Renal cortex interstitium (tissue), 11 donors: ENCODE results near the gene CBY2. TPM values are rescaled to one million over a fixed set of nuclear protein-coding genes. Genes with fewer than 3 reads are reported as not detected.

ENCODE experiments used
- DNase-seq, 11 donors: peaks; one replicate each; pipeline ENCODE4 v3.0.0-alpha.2; 2013; ENCODE audit warnings: low read depth in 9 of 11, low spot score in 4 of 11; ENCODE audit errors: extremely low read depth in 1 of 11
- polyA plus RNA-seq, 3 donors: library from polyadenylated mRNA; unstranded; fragments of 120-200 nt; gene quantifications; one replicate each; pipeline ENCODE4 v1.2.1, GENCODE V29; 2013; ENCODE audit not compliant: insufficient read length in 3 of 3

CBY2 gene
- polyA plus RNA-seq, 3 donors, result 0.45 to 1.4 (median 0.82) TPM

DNA sequence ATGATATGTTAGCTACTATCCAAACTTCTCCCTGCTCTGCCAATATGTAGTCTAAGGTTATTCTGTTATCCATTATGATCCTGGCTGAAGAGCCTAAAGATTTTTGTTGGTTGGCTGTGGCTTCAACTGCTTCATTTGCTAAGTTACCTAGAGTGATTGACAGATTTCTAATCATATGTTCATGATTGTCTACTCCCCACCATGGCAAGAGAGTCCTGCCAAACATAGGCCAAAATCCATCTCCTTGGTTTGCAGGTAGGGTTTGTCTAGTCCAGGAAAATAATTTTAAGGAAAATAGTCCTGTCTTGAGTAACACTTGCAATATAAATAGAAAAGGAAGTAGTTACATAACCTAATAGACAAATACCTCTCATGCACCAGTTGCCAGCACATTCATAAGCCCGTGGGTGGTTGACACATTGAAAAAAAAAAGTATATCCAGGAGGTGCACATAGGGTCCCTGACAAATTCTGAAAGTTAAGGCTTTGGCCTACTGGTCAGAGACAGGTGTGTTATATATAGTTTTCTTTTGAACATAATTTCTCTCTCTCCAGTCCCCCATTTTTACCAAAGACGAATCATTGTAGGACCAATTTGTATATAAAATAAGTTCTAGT is 5.4 kb upstream of the CBY2 start:
- no peak for DNase-seq

DNA sequence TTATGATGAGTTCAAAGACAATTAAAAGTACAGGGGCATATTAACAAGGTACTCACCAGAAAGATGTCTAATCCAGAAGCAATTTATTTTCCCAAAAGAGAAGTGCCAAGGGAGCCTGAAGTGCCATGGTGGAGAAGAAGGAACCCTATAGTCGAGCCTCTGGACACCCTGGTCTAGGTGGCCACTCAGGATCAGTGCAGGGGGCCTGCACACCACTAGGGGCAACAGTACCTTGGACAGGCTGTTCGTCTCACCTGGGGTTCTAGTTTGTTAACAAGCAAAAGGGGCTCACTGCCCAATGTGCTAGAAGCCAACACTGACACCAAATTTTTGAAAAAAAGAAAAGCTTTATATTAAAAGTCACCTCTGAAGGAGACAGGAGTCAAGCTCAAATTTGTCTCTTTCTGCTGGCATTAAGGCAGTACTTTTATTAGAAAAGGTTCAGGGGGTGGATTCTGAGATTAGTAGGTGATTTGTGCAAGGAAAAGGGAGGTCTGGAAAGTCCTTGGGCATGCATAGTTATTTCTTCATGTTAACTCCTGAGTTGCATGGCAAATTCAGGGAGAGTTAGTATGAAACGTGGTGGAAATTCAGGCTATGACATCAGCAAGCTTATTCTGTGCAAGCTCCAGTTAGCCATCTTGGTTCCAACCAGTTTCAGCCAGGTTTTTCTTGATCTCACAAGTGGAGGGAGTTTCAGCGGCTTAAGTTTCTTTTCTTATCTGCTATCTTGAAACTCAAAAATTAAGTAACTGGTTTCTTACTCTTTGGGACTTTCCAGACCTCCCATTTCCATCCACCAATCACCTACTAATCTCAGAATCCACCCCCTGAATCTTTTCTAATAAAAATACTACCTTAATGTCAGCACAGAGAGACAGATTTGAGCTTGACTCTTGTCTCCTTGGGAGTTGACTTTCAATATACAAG is 884 bp upstream of the CBY2 start:
- no peak for DNase-seq

DNA sequence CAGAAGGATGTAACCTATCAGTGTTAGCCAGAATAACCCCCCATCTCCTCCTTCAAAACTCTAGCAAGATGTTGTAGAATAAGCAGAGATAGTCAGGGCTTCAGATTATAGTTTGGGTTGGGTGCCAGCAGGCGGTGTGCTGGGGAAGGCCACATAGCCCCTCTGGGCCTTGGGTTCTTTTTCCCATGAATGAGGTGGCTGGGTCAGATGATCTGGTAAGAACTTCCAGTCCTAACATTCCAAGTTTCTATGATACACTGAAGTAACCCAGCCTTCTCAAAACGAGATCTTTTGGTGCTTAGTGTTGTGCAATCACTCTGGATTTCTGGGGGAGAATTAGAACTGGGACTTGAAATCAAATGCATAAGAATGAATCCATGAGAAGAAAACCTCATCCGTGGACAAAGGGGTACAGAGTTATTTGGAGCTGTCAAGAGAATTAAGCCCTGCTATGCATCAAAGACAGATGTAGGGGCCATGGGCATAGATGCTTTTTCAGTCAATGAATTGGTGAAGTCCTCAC is 810 bp downstream of the CBY2 start:
- DNase-seq, result no peak

DNA sequence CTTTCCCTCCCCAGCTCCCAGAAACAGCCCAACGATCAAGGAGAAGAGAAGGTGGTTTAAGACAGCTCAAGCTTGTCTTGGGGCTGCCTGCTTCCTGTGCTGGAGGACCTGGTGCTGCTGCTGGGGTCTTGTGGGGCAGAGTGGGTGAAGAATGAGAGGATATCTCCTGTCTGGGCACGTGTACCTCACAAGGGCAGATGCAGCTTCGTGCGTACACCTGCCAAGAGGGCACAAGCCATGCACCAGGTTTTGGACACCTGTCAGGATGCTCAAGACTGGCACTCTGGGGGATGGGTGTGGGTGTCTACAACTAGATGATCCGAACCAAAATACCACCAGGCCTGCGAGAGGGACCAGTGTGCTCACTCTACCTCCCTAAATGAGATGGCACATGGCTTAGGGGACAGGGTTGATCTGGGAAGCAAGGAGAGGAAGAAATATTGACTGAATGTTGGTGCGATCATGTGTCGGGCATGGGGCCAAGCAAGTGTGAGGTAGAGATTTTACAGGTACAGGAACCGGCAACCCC is 2.2 kb downstream of the CBY2 start:
- DNase-seq, result no peak

DNA sequence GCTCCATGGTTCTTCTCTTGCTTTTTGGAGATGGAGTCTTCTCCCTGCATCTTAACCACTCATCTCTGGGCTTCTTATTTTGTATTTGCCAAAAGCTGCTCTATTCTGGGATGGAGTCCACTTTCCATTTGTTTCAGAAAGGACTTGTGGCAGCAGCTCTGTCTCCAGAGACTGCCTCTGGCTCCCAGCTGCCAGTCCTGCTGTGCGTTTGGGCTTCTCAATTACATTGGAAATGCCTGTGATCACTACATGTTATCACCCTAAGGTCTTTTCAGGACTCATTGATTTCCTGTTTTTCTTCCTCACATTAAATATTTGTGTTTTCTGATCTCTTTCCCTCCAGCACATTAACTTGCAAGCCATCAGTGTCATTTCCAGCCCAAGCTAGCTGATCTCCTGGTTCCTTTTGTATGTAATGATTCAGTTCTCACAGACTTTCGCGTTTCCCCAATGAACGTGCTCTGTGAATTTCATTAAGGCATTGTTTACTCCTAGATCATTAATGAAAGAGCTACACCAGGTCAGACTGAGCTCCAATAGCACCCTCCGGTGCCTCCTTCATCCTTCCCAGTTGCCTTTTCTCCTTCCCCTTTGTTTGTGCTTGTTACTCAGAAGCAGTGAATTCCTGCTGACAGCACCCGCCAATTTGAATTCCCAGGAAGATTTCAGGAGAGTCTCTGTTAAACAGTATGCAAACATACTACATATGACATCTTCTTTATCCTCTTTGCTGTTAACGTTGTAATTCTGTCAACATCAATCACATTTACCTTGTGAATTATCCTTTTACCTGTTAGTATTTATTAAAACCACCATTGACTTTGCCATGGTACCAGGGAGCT is 3.0 kb downstream of the CBY2 start:
- no peak for DNase-seq

DNA sequence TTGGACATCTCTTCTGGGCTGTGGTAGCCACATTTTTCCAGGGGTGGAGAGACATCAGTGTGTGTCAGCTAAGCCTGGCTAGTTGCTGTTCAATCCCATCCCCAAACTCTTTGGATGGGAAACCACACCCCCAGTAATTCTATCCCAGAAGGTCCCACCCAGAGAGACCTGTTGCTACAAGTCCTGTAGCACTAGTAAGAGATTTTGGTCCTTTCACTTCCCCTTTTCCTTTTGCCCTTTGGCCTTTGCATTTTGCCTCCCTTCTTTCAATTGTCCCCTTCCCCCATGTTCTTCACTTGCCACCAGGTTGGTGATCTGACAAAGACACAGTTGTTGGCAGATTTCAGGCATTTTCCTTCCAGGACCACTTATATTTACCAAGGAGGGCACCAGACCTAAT is 3.8 kb downstream of the CBY2 start:
- no peak for DNase-seq

DNA sequence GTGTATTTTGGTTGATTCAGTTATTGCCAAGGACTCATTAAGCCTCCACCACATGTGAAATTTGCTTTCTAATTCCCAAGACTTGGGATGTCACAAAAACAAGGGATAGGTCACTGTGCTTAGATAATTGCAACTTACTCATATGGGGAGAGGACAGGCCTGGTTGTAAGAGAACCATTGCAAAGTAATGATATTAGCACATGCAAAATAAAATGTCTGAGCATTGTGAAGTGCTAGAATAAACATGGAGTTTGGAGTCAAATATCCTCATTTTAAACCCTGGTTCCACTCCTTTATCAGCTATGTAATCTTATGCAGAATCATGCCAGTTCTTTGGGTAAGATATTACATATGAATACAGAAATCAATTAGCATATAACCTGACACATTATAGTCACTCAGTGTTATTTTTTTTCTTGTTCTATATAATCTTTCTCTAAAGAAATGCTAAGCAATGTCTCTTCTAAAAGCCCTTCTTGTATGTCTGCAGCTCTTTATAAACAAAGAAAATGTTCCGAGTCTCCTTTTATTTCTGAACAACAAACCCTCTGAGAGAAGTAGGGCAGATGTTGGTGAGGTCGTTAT is 5.5 kb downstream of the CBY2 start:
- DNase-seq, result no peak

DNA sequence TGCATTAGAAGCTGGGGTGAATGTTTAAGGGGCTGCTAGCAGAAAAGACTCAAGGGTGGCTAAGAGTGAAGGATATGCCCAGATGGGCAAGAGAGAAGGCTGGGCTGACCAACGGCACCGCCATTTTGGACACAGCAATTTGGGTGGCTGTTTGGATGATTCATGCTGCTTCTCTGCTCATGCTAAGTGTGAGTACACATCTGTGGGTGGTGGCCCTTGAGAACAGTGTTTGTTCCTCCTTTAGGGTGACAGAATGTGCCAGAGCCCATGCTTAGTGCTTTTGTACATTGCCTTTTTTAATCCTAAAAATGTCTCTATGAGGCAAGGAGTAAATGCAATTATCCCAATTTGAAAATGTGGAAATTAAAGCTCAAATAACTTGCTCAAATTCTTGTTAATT is 9.8 kb downstream of the CBY2 start:
- no peak for DNase-seq

DNA sequence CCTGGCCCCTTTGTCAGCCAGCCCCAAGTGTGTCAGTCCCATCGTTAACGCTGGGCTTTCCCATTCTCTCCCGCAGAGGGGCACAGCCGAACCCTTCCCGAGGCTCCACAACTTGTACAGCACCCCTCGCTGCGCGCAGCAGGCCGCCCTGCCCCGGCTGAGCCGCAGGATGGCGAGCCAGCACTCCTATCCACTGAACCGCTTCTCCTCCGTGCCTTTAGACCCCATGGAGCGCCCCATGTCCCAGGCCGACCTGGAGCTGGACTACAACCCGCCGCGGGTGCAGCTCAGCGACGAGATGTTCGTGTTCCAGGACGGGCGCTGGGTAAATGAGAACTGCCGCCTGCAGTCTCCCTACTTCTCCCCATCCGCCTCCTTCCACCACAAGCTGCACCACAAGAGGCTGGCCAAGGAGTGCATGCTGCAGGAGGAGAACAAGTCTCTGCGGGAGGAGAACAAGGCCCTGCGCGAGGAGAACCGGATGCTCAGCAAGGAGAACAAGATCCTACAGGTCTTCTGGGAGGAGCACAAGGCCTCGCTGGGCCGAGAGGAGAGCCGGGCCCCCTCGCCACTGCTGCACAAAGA is 11.1 kb downstream of the CBY2 start:
- no peak for DNase-seq

DNA sequence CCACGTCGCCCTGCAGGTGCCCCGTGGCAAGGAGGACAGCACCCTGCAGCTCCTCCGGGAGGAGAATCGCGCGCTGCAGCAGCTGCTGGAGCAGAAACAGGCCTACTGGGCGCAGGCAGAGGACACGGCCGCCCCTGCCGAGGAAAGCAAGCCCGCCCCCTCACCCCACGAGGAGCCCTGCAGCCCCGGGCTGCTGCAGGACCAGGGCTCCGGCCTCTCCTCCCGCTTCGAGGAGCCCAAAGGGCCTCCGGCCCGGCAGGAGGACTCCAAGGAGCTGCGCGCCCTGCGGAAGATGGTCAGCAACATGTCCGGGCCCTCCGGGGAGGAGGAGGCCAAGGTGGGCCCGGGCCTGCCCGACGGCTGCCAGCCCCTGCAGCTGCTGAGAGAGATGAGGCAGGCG is 11.6 kb downstream of the CBY2 start:
- no peak for DNase-seq

DNA sequence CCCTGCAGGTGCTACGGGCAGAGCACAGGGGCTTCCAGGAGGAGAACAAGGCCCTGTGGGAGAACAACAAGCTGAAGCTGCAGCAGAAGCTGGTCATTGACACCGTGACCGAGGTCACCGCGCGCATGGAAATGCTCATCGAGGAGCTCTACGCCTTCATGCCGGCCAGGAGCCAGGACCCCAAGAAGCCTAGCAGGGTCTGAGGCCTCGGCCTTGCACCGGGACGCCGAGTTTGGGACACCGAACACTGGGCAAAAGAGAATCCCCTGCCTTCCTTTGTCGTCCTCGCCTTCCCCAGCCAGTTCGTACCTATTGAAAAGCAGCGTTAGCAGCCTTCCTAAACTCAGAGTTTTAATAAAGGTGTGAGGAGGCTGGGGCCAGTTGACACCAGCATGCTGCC is 12.1 kb downstream of the CBY2 start:
- no peak for DNase-seq

DNA sequence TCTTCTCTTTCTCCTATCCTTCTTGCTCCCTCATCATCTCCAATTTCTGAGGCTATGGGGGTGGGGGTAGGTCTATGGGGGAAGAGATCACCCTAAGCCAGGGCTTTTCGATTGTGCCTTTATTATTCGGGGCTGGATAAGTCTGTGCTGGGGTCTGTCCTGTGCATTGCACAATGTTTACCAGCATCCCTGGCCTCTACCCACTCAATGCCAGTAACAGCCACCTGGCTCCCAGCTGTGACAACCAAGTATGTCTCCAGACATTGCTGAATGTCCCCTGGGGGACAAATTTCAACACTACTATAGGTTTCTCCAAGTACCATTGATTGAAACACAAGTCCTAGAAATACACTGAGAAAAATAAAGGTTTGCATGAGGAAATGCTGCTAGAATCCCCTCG is 13.2 kb downstream of the CBY2 start:
- DNase-seq, result no peak

DNA sequence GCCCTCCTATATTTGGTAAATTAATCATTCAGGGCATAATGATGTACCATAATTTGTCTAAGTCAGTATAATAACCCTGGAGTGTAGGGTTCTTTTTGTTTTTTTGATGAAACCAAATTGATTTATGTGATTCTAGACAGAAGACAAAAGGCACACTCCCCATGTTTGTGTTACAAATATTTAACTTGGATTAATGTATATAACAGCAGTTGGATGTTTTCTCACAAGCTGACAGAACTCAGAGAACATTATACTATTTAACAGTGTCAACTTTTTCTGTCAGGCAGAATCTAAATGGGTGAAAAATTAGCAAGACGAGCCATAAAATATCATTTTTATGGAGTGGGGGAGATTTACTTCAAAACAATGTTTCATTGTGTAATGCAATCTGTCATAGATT is 15.2 kb downstream of the CBY2 start:
- DNase-seq, result peak in 4 of 11 donors; percentile 30 to 50 (median 34)

DNA sequence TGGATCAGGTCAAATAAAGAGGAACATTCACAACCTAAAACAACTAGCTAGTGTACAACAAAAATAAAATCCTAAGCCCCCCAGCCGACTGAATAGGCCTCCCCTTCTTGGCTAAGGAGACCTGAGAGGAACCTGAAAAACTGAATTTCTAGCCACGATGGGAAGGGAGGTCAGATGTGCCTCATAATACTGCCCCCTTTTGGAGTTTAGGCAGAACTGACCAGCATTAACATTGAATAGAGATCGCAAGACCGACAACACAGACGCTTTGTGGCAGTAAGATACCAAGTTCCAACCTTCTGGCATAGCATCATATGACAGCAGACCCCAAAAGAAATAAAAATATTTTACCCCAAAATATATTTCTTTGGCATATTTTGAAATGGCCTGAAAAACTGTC is 15.9 kb downstream of the CBY2 start:
- DNase-seq, result no peak

DNA sequence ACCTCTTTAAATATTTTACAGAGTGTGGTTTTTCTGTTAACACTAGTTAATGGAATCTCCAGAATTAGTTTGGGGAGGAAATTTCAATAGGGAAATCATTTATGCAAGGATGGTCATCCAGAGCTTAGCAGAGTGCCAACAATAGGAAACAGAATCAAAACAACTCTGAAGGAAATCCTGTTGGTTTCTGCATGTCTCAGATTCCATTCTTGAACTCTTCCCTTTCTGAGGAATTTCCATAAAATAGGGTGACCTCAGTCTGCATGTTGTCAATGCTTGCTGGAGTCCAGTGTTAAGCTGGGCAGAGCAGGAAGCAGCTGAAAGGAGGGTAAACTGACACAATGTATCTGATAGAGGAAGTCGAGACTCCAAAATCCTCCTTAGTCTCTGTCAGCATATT is 16.9 kb downstream of the CBY2 start:
- DNase-seq, result no peak

DNA sequence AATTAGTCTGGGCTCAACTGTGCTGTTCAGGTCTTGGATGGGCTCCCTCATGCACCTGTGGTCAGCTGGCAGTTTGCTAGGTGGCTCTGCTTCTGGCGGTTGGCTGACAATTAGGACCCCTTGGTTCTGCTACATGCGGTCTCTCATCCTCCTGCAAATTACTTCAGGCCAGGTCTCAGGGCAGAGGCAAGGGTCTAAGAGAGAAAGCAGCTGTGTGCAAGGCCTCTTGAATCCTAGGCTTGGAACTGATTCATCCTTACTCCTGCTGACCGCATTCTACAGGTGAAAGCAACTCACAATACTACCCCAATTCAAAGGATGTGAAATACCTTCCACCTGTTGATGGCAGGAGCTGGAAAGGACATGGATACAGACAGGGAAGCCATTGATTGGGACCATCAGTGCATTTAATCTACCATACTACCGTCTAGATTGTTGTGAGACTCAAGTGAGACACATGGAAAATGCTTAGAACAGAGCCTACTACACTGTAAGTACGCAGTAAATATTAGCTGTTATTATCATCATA is 19.1 kb downstream of the CBY2 start:
- no peak for DNase-seq

DNA sequence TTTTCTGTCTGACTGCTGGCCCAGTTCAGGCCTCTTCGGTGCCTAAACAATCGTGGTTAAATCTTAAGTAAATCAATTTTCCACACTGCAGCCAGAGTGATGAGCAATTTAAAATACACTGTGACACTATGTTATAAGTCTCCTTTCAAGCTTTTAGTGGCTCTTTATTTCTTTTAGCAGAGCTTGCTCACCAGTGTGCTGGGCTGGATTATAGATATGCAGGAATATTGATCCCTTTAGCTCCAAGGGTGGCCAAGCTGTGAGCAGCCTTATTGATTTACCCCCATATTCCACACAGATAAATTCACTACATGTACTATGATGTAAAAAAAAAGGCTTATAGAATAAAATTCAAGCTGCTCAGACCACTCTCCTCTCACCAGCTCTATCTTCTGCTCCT is 21.7 kb downstream of the CBY2 start:
- no peak for DNase-seq

DNA sequence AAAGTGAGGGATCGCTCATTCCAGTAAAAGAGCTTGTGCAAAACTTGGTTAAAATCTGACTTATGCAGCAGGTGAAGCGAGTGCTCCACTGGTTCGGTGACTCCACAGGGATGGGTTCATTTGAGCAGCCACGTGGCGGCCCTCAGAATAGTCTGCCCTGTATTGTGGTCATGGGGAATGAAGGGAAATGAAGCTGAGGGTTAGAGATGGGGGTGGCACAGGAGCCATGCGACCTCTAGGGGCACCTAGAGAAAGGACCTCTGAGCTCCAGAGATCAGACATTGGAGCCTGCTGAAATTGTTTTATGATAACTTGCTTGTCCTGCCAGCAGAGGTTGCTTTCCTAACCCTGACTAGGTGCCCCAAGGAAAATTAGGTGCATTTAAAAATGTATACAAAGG is 26.6 kb downstream of the CBY2 start:
- no peak for DNase-seq
